AG04449 (cell line): ENCODE data around the gene BCAS3.

Source experiments
- CTCF ChIA-PET: fragments of 350-600 bp; formaldehyde crosslinking; extraction: SDS; loops from one replicate; lab custom pipeline; 2021; ENCODE audit warnings: antibody characterized with exemption; lab: Yijun Ruan, JAX
- POLR2A ChIA-PET: fragments of 400-600, 350-600 bp; formaldehyde crosslinking; extraction: SDS; loops from one replicate; lab custom pipeline; 2020; ENCODE audit warnings: antibody characterized with exemption, inconsistent platforms; lab: Yijun Ruan, JAX
- DNase-seq: peaks from one replicate; pipeline ENCODE4 v3.0.0-alpha.2; 2010; ENCODE audit warnings: low read depth, low spot score
- H3K4me3 ChIP-seq: 2 replicates; pipeline ENCODE4 v1.5.1; 2011; ENCODE audit warnings: low read depth, mild to moderate bottlenecking, control low read depth, low read length
- TF ChIP-seq, protein P1 (sequence below): IDR thresholded peaks from one replicate; pipeline ENCODE4 v1.5.1; 2011; ENCODE audit warnings: mild to moderate bottlenecking, moderate library complexity, low read length, control low read depth, inconsistent platforms; ENCODE audit not compliant: insufficient read depth; ENCODE audit errors: missing control alignments

Gene BCAS3

GRCh38 chr17:61117983-61118382 lies 440.3 kb downstream of the BCAS3 start:
- ChIA-PET CTCF (no interaction called here), POLR2A (no interaction called here)
- TF ChIP-seq, protein P1, sequence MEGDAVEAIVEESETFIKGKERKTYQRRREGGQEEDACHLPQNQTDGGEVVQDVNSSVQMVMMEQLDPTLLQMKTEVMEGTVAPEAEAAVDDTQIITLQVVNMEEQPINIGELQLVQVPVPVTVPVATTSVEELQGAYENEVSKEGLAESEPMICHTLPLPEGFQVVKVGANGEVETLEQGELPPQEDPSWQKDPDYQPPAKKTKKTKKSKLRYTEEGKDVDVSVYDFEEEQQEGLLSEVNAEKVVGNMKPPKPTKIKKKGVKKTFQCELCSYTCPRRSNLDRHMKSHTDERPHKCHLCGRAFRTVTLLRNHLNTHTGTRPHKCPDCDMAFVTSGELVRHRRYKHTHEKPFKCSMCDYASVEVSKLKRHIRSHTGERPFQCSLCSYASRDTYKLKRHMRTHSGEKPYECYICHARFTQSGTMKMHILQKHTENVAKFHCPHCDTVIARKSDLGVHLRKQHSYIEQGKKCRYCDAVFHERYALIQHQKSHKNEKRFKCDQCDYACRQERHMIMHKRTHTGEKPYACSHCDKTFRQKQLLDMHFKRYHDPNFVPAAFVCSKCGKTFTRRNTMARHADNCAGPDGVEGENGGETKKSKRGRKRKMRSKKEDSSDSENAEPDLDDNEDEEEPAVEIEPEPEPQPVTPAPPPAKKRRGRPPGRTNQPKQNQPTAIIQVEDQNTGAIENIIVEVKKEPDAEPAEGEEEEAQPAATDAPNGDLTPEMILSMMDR = no peak
- DNase-seq = no peak
- H3K4me3 ChIP-seq = no peak overlapping the region

DNA sequence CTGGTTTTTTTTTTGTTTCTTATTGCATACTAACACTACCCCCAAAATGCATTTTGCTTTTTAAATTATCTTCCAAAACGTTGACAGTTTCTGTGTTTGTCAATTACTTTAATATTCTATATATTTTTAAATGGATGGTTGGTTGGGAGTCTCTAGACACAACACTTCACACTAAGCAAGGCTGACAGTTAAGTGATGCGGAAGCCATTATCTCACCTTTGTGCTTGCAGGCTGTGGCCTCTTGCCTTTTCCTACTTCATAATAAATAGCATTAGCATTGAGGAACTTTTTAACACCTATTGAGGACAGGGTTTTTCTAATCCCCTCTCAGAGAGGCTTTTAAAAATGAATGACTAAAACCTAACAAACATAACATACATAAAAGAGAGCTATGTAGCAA lies 441.2 kb downstream of the BCAS3 start:
- H3K4me3 ChIP-seq = no peak overlapping the region
- CTCF ChIA-PET = no interaction called here
- POLR2A ChIA-PET = no interaction called here
- TF ChIP-seq, protein P1 = no peak
- DNase-seq = no peak

DNA sequence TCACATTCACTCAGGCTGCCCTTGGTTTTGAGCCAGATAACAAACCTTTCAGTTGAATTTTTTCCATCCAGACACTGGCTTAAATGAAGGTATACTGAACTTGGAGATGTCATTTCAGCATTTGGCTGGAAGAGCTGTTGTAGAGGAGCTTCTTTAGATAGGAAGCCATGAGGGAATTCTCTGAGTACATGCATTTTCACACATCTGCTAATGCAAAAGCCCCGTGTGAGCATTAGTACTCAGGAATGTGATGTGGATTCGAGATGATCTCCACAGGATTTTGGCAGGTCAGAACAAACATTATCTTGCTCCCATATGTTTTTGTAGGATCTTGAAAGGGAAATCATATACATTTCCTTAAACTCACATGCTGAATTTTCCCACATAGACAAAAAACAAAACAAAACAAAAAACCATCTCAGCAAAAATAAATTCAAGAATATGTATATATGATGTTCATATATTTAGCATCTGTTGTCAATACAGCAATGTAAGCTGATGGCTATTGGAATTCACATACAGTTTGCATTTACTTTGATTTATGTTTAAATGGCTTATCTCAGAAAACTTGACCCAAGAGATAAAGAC lies 444.8 kb downstream of the BCAS3 start:
- TF ChIP-seq, protein P1 = no peak
- CTCF ChIA-PET = no interaction called here
- no peak overlapping the region for H3K4me3 ChIP-seq
- no peak for DNase-seq
- POLR2A ChIA-PET = no interaction called here

DNA sequence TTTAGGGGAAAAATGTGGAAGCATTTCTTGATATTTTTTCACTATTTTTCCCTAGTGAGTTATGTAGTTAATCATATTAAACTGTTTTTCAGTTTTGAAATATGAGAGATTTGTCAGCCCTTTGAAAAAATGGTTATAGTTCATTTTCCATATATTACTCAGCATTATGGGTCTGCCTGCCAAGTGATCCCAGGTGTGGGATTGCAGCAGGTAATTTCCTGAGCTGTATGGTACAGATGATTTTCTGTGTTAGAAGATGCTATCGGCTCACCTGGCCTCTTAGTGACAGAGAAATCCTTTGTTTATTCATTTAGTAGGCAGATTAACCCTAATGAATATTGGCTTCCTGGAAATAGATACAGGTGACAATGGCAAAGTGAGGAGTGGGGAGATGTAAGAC lies 446.9 kb downstream of the BCAS3 start:
- TF ChIP-seq, protein P1 = no peak
- CTCF ChIA-PET = no interaction called here
- POLR2A ChIA-PET = no interaction called here
- no peak overlapping the region for H3K4me3 ChIP-seq
- no peak for DNase-seq

- DNase-seq = no peak
- TF ChIP-seq, protein P1 = no peak
- ChIA-PET POLR2A (no interaction called here), CTCF (interaction anchor here (0.8 to 1.0 kb wide), 2 partner anchors 10 to 12 kb away, joined by 3 to 4 read pairs; no protein-coding TSS in a partner anchor)
- no peak overlapping the region for H3K4me3 ChIP-seq
Observed at GRCh38 chr17:61126473-61127249, 449.0 kb downstream of the BCAS3 start.

- TF ChIP-seq, protein P1 = no peak
- POLR2A ChIA-PET = interaction anchor here (0.6 kb wide), 1 partner anchor 54 kb away, joined by 4 read pairs; no protein-coding TSS in a partner anchor
- H3K4me3 ChIP-seq = no peak overlapping the region
- DNase-seq = no peak
- CTCF ChIA-PET = interaction anchor here (0.9 to 1.2 kb wide), 2 partner anchors 282 to 284 kb away, joined by 3 to 4 read pairs; no protein-coding TSS in a partner anchor
Observed at GRCh38 chr17:61127960-61128359, 450.3 kb downstream of the BCAS3 start.
